HG02840 (cell line): ENCODE results near the gene PAQR8.
A peak's percentile ranks its signal among the peaks of the same experiment; 100 is the strongest.
"Not testable (repeated sequence)": the region's sequence is repeated elsewhere in the genome, so short reads cannot be mapped to it uniquely, and the experiment has no call there.

Source experiments
- ATAC-seq: cut with Tn5 transposase; IDR thresholded peaks from one replicate; pipeline ENCODE4 v1.9.1; 2021; ENCODE audit warnings: mild to moderate bottlenecking, moderate library complexity, moderate number of reproducible peaks; ENCODE audit not compliant: unreplicated experiment, low FRiP score

Gene PAQR8

GRCh38 chr6:52405243-52405642, 43.3 kb downstream of the PAQR8 start:
- ATAC-seq = no peak

DNA sequence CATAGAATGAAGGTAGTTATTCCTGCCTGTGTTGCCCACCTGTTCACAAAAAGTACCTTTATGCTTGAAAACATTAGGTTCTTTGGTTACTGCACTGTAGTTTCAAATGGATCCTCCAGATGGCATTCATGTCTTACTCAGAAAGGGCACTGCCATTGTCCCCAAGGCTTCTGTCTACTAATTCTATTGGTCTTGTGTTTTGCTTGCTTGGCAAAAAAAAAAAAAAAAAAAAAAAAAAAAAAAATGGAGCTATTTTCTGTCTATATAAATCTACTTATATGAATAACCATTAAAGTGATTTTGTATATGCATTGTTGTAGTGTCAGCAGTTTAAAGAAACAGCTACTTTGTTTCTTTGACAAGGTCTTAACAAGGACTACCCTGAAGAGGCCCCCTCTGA, 45.5 kb downstream of the PAQR8 start:
- ATAC-seq = no peak

DNA sequence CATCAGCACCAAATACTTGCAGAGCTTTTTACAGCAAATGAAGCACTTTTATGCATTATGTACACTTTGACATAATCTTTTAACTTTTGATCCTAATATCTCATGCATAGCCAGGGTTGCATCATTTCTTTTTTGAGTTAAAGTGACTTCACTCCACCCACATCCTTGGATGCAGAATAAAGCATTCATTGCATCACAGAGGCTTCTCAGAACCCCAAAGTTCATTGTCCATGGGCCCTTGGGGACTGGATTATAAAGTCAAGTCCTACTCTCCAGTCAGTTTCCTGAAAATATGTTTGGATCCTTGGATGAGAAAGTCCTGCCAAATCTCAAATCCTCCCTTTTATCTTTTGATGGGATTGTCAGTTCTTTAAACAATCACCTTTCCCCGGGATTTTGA, 47.5 kb downstream of the PAQR8 start:
- no peak for ATAC-seq

GRCh38 chr6:52410979-52411378, 49.0 kb downstream of the PAQR8 start:
- no peak for ATAC-seq

- ATAC-seq = no peak
Observed at GRCh38 chr6:52411911-52412310, 50.0 kb downstream of the PAQR8 start.

DNA sequence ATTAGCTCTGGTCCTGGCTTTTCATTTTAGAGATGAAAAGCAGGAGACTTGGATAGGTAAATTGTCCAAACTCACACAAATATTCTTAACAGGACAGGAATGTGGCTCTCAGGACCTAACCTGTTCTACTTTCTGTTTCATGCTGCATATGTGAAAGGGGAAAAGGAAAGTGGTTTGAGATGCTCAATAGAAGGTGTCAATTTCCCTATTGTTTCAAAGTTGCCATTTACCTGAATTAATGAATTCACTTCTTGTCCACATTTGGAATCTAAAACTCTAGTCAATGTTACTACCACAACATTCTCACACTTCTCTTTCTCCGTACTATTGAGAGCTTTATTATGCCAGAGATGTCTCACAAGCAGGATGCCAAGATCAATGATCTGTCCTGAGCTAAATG, 53.4 kb downstream of the PAQR8 start:
- ATAC-seq = no peak

- no peak for ATAC-seq
Observed at GRCh38 chr6:52415917-52416628, 54.1 kb downstream of the PAQR8 start.

DNA sequence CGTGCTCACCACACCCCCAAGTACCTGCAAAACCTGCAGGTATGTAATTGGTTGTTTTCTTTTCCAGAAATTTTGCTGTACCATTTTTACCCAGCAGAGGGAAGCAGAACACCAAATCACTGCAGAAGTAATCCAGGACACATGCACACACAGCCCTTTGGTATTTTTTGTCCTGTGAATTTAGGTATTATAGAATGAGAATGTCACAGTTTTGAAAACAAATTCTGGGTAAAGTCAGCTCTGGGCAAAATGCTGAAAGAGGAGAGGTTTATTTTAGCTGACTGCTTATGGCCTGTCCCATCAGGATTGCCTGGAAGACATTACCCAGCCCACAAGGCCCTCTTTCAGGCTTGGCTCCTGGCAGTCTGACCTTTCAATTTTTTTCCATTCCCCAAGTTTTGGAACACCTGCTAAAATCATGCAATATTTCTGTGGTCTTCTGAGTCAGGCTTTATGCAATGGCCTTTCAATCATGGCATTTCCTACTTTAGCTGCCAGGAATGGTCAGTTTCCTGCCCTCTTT, 54.7 kb downstream of the PAQR8 start:
- no peak for ATAC-seq

GRCh38 chr6:52417675-52418111, 55.7 kb downstream of the PAQR8 start:
- ATAC-seq = no peak

DNA sequence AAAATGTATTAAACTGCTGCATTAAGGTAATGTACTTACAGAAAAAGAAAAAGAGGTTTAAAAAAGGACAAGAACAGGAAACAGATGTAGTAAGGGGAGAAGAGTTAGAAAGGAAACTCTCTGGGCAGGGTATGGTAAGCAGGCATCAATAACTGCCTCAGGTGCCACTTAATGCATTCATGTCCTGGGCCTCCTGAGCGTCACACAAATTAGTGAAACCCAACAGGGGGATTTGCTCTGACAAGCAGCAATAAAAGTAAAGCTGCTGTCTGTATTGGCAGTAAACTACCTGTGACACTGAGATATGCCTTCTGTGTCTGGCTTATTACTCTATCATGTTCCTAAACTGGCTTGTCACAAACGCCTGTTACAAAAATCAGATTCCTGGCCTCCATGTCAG, 56.7 kb downstream of the PAQR8 start:
- ATAC-seq = no peak

GRCh38 chr6:52419809-52420667, 58.1 kb downstream of the PAQR8 start, which contains the start of gene EFHC1:
TSS of gene EFHC1 (plus strand) at chr6:52420342. CDS start at chr6:52420411, 69 bp downstream.
- peak; percentile 93 for ATAC-seq

DNA sequence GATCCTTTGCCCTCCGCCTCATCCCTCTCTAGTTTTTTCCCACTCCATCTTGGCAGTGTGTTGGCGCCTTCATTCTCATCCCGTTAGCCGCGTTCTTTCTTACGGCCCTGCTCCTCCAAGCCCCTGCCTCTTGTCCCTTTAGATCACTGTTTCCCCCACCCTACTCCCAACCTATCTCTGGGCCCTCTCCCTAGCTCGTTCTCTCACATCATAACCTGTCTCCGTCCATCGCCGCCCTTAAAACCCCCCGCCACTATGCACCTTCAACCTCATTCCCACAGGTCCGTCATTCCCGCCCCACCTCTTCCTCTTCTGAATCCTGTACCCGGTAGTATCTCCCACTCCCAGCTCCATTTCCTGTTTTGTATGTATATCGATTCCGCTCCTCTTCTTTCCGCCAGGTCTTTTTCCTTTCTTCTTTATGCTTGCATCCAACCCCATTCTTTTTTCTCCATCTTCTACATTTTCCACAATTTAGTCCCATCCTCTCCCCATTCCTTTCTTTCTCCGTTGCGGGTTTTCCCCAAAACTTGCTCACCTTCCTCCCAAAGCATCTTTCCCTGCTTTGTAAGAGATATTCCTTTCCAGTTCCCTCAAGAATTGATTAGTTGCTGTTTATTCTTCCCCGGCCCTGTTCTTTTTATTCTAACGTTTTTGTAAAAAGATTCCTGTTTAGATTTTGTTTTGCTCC, 58.9 kb downstream of the PAQR8 start:
- ATAC-seq = no peak

- no peak for ATAC-seq
Observed at GRCh38 chr6:52422156-52422555, 60.2 kb downstream of the PAQR8 start.

DNA sequence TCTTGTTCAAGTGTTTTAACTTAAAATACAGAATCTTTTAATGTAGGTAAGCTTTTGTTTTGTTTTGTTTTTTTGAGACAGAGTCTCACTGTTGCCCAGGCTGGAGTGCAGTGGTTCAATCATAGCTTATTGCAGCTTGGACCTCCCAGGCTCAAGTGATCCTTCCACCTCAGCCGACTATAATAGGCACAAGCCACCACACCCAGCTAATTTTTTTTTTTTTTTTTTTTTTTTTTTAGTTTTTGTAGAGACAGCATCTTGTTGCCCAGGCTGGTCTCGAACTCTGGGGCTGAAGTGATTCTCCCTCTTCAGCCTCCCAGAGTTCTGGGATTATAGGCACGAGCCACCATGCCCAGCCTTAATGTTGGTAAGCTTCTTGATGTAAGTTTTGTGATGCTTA, 61.5 kb downstream of the PAQR8 start:
- no peak for ATAC-seq

GRCh38 chr6:52423971-52424381, 62.0 kb downstream of the PAQR8 start:
- no peak for ATAC-seq

DNA sequence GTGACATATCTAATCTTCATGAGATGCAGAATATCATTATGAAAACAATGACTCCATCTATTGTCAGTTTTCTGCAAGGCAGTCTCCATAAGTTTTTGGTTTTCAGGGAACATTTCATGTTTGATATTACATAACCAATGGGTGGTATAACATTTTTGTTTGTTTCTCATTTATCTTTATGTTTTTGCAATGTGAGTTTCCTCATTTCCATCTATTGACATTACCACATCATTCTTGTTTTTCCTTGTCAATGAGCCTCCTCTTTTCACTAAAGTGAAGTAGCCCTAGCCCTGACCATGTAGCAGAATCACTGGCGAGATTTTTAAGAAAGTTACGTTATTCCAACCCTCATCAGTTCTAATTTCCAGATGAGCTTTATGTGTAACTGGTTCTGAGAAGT, 62.6 kb downstream of the PAQR8 start:
- no peak for ATAC-seq

- no peak for ATAC-seq
Observed at GRCh38 chr6:52426667-52427066, 64.7 kb downstream of the PAQR8 start.

- ATAC-seq = not testable (repeated sequence)
Observed at GRCh38 chr6:52433294-52433693, 71.3 kb downstream of the PAQR8 start.

DNA sequence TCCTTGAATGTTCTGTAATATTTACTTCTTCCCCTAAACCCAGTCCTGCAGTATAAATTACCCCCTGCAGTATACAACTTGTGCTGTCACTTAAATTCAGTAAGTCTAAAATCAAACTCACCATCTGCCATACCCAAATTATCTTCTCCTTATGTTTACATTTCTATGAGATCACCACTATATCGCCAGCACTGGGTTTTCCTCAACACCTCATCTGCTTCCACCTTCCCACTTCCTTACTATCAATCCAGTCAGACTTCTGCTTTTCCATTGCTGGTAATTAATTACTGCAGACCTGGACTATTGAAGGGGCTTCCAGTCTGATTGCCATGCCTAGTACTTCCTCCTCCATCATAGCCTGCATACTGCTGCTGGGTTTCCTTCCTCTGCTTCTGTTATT, 73.4 kb downstream of the PAQR8 start:
- no peak for ATAC-seq

- no peak for ATAC-seq
Observed at GRCh38 chr6:52438926-52439325, 77.0 kb downstream of the PAQR8 start.

GRCh38 chr6:52454556-52454955, 92.6 kb downstream of the PAQR8 start:
- no peak for ATAC-seq
